Measurements from ENCODE around the gene GBA2.

DNA sequence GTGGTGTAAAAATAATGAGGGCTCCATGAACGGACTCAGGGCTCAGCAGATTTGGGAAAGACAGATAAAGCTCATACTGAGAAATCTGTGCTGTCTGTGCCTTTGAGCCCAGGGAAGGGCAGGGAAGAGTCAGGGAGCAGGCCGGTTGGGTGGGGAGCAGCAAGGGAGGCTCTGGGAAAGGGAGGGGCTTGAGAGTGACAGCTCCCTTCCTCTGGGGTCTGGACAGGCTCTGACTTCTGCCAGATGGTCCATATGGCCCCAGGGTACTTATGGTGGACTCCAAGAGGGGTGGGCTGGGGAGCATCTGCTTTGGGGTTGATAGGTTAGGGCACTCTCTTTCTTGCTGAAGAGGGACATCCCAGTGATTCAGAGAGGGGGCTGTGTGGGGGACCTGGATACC, 44.4 kb upstream of the GBA2 start:
- TF ChIP-seq, protein P1, sequence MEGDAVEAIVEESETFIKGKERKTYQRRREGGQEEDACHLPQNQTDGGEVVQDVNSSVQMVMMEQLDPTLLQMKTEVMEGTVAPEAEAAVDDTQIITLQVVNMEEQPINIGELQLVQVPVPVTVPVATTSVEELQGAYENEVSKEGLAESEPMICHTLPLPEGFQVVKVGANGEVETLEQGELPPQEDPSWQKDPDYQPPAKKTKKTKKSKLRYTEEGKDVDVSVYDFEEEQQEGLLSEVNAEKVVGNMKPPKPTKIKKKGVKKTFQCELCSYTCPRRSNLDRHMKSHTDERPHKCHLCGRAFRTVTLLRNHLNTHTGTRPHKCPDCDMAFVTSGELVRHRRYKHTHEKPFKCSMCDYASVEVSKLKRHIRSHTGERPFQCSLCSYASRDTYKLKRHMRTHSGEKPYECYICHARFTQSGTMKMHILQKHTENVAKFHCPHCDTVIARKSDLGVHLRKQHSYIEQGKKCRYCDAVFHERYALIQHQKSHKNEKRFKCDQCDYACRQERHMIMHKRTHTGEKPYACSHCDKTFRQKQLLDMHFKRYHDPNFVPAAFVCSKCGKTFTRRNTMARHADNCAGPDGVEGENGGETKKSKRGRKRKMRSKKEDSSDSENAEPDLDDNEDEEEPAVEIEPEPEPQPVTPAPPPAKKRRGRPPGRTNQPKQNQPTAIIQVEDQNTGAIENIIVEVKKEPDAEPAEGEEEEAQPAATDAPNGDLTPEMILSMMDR (conservative IDR thresholded peaks at IDR 0.05 in 1 of 2, IDR thresholded peaks at IDR 0.05 in 1 of 2; ENCODE audit: extremely low read depth in 1 of 2, insufficient read depth in 1 of 2, low read depth in 1 of 2, low read length in 2 of 2), result no peak
- TF ChIP-seq EZH2 (IDR thresholded peaks at IDR 0.05; ENCODE audit: borderline replicate concordance, low read length), result no peak

All from mammary epithelial cell (primary cell).